HPDE6-E6E7 (cell line): ENCODE results near the gene XRCC4.
"Not testable (repeated sequence)": the region's sequence is repeated elsewhere in the genome, so short reads cannot be mapped to it uniquely, and the experiment has no call there.

ENCODE experiments used
- DNase-seq: peaks from one replicate; pipeline ENCODE4 v3.0.0; 2011; ENCODE audit warnings: missing footprints; ENCODE audit errors: extremely low spot score

XRCC4 gene

DNA sequence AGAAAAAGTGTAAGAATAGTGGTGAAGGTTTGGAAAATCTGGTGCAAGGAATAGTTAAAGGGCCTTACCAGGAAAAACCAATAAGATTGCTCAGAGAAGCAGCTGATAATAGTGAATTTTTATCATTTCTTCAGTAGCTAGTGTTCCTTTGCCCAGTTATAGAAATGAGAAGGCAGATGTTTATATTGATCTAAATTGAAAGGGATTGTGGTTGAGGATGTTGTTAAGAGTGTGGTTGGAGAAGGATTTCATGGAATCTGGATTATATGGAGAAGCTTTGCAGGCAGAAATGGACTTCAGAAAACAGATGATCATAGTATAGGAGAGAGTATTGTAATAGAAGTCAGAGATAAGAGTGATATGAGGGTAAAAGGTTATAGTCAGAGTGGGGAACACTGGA is 102.6 kb downstream of the XRCC4 start:
- no peak for DNase-seq

DNA sequence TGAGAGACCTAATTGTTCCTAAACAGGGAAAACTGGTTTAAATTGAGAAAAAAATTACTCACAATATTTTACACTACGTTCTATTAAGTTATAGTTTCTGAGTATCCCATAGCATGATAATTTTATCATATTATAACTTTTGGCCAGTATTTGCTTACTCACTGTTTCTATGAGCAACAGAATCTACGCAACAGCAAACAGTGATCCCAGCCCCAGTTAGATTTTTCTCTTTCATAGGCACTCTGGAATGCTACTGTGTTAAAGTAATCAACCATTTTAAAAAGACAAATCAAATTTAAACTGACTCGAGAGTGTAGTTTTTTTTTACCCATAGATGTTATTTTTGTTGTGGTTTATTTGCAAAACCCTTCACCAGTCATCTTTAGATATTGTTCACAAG is 107.2 kb downstream of the XRCC4 start:
- DNase-seq = no peak

DNA sequence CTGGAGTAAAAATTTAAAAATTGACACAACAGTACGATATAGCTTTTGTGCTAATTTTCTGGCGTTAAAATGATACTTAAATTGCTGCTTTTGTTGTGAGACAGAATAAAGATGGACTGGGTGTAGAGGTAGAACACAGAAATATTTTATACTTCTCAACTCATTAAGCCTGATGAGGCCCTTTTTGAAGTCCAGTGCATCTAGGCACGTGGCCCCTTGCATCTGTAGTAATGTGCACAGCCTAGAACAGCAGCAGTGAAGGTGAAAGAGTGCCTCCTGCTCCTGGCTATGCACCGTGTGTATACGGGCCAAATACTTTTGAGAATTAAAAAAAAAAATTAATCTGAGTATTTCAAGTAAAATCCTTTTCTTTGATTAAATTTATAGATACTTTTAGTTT is 115.6 kb downstream of the XRCC4 start:
- DNase-seq = no peak

DNA sequence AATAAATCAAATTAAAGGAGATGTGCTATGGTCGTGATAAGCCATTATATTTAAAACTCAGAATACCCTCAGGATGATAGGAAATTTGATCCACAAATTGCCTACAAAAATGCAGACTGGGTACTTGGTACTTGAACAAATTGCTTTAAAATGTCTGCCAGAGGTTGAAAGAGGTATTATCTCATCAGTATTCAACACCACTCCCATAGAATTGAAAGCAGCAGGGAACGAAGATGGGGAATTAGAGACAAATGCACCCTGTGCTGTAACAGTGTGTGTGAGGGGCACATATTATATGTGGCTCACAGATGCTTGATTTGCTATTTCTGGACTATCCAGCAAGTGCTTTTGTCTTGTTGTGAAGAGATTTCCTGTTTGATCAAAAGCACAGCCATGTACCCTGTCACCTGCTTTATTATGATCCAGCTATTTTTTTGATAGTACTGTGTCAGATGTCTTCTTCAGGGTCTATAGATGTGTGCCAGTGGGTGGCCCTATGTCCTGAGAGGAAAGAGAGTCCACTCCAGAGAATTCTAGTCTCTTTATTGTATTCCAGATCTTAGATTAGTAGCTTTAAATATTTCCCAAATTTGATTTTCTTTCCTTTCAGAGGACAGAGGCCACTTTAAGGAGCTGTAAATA is 120.1 kb downstream of the XRCC4 start:
- DNase-seq = no peak

DNA sequence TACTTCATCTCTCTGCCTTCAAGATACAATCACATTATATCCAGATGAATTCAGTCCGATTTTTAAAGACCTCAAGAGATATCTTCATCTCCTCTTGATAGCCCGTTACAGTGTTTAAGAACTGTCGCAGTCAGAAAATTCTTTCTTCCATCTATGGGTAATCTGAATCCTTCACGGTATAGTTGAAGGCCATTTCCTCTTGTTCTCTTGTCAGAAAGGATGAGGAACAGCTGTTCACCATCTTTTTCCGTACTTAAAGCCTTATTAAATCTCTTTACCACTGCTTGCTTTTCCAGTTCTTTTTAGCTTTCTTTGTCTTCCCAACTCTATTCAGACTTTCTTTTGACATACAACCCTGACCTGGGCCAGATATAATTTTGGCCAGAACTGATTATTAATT is 121.8 kb downstream of the XRCC4 start:
- no peak for DNase-seq

DNA sequence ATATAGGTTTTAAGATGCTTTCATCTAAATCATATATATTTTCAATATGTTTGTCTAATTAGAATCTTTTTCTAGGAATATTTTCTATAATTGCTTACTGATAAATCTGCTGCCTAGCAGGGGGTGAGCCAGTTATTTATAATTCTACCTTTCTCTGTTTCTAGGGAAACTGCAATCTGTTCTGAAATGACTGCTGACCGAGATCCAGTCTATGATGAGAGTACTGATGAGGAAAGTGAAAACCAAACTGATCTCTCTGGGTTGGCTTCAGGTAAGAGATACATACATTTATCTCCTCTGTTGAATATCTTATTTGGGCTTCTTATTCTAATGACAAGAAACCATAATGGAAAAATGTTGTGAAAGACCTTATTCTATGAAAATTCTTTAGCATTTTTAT is 127.3 kb downstream of the XRCC4 start:
- no peak for DNase-seq

DNA sequence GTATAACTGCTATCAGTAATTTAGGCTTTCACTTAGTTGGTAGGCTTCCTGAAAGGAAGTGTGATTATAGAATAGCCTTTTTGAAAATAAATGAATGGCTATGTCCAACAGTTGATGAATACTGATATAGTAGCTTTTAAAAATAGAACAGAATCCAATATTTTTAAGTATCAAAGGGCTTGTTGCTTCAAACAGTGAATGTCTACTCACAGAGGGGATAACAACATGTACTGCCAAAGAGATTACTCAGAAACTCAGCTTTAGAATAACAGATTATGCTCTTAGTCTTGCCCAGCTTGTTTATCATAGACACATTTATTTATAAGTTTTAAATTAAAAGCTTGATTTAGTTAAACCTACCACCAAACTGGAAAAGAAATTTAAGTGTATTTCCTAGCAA is 132.6 kb downstream of the XRCC4 start:
- DNase-seq = no peak

DNA sequence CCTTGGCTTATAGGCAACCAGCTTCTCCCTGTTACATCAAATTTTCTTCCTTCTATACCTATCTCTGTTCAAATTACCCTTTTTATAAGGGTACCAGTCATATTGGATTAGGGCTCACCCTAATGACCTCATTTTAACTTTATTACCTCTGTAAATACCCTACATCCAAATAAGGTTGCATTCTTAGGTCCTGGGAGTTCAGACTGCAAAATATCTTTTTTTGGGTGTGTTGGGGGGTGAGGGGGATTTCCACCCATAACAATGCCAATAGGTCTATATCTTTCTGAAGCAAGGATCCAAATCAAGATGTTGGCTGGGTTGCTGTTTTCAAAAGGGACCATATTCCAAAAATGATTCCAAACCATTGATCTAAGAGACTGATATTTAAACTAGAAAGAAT is 141.7 kb downstream of the XRCC4 start:
- no peak for DNase-seq

DNA sequence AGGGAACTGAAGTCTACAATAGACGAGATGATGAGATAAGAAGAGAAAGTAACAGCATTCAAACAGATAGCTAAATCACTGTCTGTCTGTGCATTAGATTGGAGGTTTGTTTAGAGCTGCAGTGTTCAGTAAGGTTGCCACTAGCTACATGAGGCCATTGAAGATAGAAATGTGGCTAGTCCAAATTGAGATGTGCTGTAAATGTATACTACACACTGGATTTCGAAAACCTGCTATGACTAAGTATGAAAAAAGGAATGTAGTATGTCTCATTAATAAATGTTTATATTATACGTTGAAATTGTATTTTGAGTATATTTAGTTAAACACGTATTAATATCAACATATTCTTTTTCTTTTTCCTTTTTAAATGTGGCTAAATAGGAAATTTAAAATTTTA is 142.1 kb downstream of the XRCC4 start:
- no peak for DNase-seq

DNA sequence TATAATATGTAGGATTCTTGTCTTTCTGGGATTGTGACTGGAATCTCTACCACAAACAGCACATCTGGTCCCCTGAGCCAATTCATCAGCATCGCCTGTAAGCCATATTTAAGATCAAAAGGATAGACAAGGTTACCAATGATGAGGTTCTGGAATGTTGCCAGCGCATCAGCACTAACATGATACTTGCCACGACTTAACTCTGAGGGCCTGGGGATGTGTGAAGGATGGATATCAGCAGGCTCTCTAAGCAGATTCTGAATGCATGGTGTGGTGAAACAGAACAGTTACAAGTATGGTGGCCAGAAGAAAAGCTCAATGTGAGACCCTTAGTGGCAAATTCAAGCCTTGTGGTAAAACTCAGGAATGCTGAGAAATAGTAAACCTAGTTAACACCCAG is 143.0 kb downstream of the XRCC4 start:
- DNase-seq = no peak

DNA sequence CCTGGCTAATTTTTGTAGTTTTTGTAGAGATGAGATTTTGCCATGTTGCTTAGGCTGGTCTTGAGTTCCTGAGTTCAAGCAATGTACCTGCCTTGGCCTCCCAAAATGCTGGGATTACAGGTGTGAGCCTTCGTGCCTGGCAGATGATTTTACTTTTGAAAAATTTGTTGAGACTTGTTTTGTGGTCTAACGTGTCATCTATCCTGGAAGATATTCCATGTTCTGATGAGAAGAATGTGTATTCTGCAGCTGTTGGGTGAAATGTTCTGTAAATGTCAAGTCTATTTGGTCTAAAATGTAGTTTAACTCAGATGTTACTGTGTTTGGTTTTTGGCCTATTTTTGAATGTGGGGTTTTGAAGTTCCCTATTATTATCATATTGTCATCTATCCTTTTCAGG is 145.6 kb downstream of the XRCC4 start:
- DNase-seq = no peak

DNA sequence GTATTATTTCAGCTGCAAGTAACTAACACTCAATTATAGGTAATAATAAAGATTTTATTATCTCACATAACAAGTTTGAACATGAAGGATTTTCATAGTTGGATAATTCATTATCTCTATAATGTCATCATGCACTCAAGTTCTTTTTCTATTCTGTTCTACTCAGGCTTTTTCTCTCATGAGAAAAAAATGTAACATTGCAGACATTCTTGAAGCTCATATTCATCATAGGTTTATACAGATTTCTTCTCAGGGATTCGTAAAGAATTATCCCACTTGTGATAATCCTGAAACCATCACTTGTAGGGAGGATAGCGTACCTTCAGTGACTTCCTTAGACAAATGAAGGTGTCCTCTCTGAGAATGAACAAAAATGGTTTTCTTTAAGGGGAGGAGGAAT is 150.3 kb downstream of the XRCC4 start:
- no peak for DNase-seq

DNA sequence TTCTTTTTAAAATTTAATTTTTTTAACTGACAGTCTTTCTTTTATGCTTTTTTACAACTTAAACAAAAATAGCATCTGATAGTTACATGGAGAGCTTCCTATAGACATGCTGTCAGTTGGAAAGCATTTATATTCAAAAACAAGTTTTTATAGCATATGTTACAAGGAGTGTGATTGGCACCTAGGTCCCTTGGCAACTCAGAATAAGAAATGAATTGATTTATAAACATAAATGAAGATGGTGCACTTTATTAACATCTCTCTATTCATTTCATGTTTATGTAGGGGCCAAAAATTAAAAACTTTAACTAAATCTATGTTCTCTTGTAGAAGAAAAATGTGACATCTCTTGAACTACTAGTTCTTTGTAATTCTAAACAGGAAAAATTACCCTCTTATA is 153.2 kb downstream of the XRCC4 start:
- no peak for DNase-seq

DNA sequence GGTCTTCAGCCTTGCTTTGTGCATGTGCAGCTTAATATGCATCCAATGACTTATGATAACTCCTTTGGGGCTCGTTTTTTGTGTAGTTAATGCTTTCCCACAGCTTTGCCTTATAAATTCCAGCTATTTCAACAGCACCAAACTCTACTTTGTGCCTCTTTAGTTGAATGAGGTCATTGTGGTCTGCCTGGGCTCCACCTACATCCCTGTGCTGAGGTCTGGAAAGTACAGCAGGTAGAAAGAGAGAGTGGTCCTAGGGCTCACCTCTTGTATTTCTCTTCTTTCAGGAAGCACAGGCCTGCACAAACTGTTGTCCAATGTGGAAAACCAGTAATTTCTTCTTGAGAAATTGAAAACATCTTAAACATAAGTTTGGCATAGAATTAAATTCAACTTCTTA is 167.2 kb downstream of the XRCC4 start:
- no peak for DNase-seq

DNA sequence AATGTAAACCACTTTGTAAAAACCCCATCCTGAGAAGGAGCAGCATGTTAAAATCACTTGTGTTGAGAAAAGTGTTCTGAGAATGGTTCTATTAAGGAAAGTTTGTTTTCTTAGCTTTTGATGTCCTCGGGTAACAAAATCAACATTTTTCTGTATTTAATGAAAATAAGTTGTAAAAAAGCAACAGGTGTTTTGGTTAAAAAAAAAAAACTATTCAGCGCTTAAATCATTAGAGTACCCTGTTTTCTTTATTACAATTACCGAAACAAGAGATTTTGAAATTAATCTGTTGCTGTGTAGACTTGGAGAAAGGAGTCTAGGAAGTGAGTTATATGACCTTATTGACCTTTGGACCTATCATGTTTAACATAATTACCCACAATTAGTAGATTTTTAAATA is 167.7 kb downstream of the XRCC4 start:
- no peak for DNase-seq

DNA sequence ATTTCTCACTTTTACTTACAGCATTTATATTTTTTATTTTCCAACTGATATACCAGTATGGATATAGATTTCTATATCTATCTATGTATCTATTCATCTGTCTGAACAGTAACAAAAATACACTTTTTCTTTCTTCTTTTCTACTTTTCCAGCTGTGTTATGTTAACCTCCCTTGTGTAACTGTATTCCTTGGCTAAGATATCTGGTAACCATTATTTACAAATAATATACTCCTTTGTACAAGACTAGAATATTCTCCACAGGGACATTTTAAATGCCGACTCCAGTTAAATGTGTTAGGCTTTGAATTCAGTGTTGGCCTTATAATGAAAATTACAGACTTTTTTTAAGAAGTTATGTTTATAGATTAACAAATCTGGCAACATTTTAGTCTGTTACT is 168.7 kb downstream of the XRCC4 start:
- DNase-seq = no peak

DNA sequence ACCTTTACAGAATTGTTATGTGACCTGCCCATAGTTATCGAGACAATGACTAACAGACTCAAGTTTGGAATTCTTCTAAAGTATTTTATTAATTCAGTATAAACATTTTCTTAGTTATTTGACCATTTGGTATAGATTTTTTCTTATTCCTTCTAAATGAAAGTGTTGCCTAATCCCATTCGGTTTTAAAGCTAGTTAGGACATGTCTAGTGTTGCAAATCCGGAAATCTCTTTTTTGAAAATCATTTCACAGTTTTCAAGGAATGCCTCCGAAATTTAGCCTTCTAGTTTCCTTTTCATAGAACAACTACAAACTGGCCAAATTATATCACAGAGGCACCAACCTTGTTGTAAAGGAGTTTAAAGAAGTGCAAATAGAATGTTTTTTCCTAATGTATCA is 171.8 kb downstream of the XRCC4 start:
- no peak for DNase-seq

DNA sequence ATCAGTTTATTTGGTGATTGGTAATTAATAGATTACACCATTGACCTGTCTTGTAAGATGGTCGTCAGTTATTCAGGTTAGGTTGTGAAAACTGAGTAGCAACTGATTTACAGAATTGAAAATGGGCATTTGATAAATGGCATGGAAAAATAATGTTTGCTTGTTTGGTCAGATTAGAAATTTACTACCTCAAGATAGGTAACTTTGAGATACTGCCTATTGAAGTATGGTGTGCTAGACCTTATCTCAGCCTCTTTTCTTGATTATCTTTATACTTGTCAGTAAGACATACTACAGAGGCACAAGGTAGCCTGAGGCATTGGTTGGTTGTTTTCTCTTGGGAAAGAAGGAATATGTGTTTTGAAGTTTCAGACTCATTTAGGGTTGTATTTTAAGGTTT is 174.5 kb downstream of the XRCC4 start:
- no peak for DNase-seq

DNA sequence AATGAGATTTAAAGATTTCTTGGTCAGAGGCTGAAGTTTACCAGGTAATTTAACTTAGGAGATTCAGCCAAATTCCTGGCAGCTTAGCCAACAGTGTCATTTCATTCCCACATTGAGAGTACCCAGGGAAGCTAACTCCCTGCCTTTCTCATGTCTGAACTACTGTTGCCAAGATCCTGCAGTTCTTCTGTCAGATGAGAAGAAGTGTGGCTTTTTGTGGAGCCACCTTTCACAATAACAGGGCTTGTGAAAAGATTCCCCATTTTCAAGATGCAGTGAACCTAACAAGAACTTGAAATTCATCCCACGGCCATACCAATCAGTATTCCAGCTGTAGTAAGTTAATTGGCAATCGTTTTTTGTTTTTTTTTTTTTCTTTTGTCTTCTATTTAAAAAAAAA is 176.4 kb downstream of the XRCC4 start:
- DNase-seq = no peak

DNA sequence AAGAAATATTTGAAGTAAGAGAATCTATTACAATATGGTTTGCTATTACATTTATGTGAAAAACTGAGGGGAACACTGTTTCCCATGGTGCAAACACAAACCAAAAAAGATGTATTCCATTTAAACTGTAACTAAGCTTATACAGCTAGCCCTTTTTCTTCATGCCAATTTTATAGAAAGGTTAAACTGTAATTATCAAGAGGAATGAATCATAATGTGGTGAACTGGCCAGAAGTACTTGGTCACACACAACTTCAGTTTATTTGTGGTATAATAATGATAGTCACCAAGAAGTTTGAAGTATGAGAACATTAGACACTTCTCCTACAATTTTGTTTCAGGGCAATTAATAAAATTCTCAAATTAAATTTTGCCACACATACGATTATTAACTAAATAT is 177.9 kb downstream of the XRCC4 start:
- no peak for DNase-seq

DNA sequence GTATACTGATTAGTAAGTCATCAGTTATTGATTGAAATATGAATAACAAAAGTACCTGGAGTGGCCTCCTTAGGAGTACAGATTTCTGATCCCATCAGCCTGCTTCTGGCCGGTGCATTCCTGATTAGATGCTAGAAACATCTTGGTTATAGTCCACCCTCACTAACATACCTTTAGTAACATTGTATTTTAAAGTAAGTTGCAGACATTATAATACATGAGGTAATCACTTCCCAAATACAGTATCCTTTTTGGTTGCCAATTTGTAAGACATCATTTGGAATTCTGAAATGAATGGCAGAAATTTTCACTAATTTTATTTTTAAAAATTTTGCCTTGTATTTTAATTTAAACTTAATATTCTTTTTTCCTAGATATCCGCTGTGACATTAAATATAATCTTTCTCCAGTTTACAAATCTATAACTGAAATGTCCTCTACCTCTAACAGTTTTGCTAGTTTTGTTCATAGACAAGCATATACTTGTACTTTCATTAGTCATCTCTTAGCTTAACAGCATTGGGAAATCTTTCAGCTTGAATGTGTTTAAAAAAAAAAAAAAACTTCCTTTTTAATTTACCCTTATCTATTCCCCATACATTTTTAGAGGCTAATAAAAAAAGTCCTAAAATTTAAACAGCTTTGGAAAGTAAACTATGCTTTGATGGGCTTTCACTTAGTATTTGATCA is 178.9 kb downstream of the XRCC4 start:
- DNase-seq = peak; percentile 34

DNA sequence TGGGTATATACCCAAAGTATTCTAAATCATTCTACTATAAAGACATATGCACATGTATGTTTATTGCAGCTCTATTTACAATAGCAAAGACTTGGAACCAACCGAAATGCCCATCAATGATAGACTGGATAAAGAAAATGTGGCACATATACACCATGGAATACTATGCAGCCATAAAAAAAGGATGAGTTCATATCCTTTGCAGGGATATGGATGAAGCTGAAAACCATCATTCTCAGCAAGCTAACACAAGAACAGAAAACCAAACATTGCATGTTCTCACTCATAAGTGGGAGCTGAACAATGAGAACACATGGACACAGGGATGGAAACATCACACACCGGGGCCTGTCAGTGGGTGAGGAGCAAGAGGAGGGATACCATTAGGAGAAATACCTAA is 180.3 kb downstream of the XRCC4 start:
- not testable (repeated sequence) for DNase-seq

DNA sequence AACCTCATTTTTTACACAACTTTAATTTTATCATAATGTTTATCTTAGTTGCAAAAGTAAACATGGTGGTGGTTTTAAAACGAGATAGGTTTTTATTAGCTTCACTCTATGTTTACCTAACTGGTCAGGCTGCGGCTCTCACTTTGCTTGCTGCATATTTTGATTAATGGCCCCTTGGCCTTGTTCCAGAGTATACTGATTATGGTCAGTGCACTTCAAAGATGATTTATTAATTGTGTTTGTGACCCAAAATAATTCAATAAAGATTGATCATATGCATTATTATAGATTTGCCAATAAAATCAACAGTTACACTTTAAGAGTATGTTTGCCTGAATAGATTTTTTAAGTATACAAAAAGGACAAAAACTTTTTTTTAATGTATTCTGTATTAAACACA is 188.0 kb downstream of the XRCC4 start:
- no peak for DNase-seq

DNA sequence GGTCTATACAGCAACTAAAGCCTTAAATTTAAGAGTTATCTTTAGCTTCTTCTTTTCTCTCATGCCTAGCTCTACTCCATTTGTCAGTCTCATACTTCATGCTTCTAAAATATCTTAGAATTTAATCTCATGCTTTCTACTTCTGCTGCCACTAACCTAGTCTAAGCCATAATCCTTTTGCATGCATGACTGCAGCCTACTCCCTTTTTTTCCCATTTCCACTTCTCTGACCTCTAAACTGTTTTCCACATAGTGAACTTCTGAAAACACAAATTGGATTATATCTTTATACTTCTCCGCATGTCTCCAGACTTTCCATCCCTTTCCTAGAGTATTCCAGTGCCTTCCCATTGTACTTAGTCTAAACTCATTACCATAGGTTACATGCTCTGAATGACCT is 193.0 kb downstream of the XRCC4 start:
- DNase-seq = no peak
